ENCODE measurements around the gene RPLP2. TPM values are rescaled to one million over a fixed set of nuclear protein-coding genes. Genes with fewer than 3 reads are reported as not detected.
A peak's percentile ranks its signal among the peaks of the same experiment; 100 is the strongest.

RPLP2 gene
- total RNA-seq, 5 donors from 2014 or later (not counting 1 experiment from before 2014, with no cell fraction given) = 4,736 to 5,826 (median 5,260) TPM

DNA sequence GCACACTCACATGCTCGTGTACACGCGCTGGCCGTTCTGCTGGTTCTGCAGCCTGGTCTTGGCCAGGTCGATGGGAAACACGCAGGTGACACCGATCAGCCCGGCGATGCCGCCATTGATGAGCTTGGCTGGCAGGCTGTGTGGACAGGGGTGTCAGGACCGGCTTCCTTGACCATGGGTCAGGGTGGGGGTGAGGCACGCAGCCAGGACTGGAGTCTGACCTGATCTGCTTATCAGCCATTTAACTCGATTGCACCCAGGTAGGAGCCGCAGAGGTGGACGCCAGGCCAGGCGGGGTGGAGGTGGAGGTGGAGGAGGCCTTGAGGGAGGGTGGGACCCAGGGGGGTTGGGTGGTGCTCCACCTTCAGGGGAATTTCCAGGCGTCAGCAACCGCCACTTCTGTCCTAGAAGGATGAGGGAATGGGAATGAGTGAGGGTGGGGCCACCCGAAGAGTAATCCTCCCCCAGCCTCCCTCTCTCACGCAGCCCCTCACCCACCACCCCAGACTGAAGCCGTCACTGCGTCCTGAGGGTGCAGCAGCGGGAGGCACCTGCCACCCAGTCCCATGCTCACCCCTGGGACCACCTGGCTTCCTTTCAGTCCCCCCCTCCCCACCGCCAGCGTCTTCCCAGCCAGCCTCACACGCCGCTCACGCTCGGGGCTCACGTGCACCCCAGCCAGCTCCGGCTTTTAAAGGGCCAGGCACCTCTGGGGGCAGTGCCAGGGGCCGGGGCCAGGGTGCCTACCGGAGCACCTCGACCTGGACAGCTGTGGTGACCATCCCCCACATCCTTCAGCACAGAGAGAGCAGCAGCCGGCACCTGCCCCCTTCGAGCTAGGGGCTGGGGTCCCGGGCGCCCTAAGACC is 14.8 kb upstream of the RPLP2 start:
- Histone ChIP-seq H3K4me1 (ENCODE audit: control insufficient read depth in 1 of 2, extremely low read depth in 1 of 2, insufficient read depth in 2 of 2, low read length in 2 of 2) (peaks cover 14 to 49% of the 10 kb centered on the region in 2 experiments), H3K36me3 (ENCODE audit: control insufficient read depth in 2 of 2, extremely low read depth in 1 of 2, insufficient read depth in 1 of 2, low read length in 1 of 2) (peaks cover 6 to 31% of the 10 kb centered on the region in 2 donors), H3K9me3 (no peaks in the 10 kb centered on the region), H3K4me3 (ENCODE audit: control insufficient read depth in 1 of 2, extremely low read depth in 1 of 2, low read length in 1 of 2) (peak overlapping the region; percentile 58 to 93), H3K27ac (ENCODE audit: low read length) (peak overlapping the region; percentile 67), H3K27me3 (replicated peaks in 1 of 2; ENCODE audit: control insufficient read depth in 2 of 2, extremely low read depth in 1 of 2, insufficient read depth in 2 of 2, low read length in 1 of 2) (peaks cover 0 to 13% of the 10 kb centered on the region in 2 experiments)
- DNase-seq (no peak), ATAC-seq (replicated peaks in 1 of 4) (no peak)
- peaks cover 3% of the 10 kb centered on the region for H3K36me3 Mint-ChIP-seq
- H3K4me1 Mint-ChIP-seq = peaks cover 10 to 19% (median 16%) of the 10 kb centered on the region in 3 donors
- POLR2A ChIA-PET = interaction anchor here in 1 of 2 donors (0.6 to 0.8 kb wide), 2 partner anchors 11 to 15 kb away, joined by 3 to 8 read pairs; partner anchors contain the start of gene RPLP2
- CTCF ChIA-PET = no interaction called here
- WGBS (ENCODE audit: insufficient coverage) = 70% methylated on average over 18 of the region's 38 CpGs
- H3K4me3 Mint-ChIP-seq = peak overlapping the region; percentile 79 to 89 (median 88)
- H3K27me3 Mint-ChIP-seq = no peaks in the 10 kb centered on the region
- no peak overlapping the region for H3K27ac Mint-ChIP-seq
- H3K9me3 Mint-ChIP-seq = no peaks in the 10 kb centered on the region

GRCh38 chr11:795634-796564 is 13.9 kb upstream of the RPLP2 start:
- H3K4me3 Mint-ChIP-seq = peak overlapping the region; percentile 79 to 89 (median 88)
- peak overlapping the region; percentile 91 for H3K27ac Mint-ChIP-seq
- peaks cover 3% of the 10 kb centered on the region for H3K36me3 Mint-ChIP-seq
- peak overlapping the region; percentile 87 for H3K27ac ChIP-seq (ENCODE audit: low read length)
- H3K36me3 ChIP-seq (ENCODE audit: control insufficient read depth in 2 of 2, extremely low read depth in 1 of 2, insufficient read depth in 1 of 2, low read length in 1 of 2) = peaks cover 9 to 37% of the 10 kb centered on the region in 2 donors
- no peaks in the 10 kb centered on the region for H3K27me3 Mint-ChIP-seq
- DNase-seq (peak; percentile 53 to 88 (median 69)), ATAC-seq (replicated peaks in 1 of 4) (peak; percentile 47 to 53 (median 52))
- H3K9me3 ChIP-seq = no peaks in the 10 kb centered on the region
- H3K4me1 Mint-ChIP-seq = peaks cover 10 to 19% (median 16%) of the 10 kb centered on the region in 3 donors
- H3K27me3 ChIP-seq (replicated peaks in 1 of 2; ENCODE audit: control insufficient read depth in 2 of 2, extremely low read depth in 1 of 2, insufficient read depth in 2 of 2, low read length in 1 of 2) = peaks cover 0 to 5% of the 10 kb centered on the region in 2 experiments
- H3K4me3 ChIP-seq (ENCODE audit: control insufficient read depth in 1 of 2, extremely low read depth in 1 of 2, low read length in 1 of 2) = peak overlapping the region; percentile 83 to 93
- H3K4me1 ChIP-seq (ENCODE audit: control insufficient read depth in 1 of 2, extremely low read depth in 1 of 2, insufficient read depth in 2 of 2, low read length in 2 of 2) = peaks cover 14 to 46% of the 10 kb centered on the region in 2 experiments
- POLR2A ChIA-PET = interaction anchor here (0.6 to 0.8 kb wide), 3 partner anchors 10 to 501 kb away, joined by 3 to 8 read pairs (median 3); partner anchors contain the start of gene RPLP2 (in 1 of the 2)
- CTCF ChIA-PET = no interaction called here
- 4% methylated on average over 8 of the region's 26 CpGs for WGBS (ENCODE audit: insufficient coverage)
- H3K9me3 Mint-ChIP-seq = no peaks in the 10 kb centered on the region

GRCh38 chr11:796565-797295 is 13.0 kb upstream of the RPLP2 start:
- H3K4me1 ChIP-seq (ENCODE audit: control insufficient read depth in 1 of 2, extremely low read depth in 1 of 2, insufficient read depth in 2 of 2, low read length in 2 of 2) = peaks cover 14 to 47% of the 10 kb centered on the region in 2 experiments
- H3K36me3 ChIP-seq (ENCODE audit: control insufficient read depth in 2 of 2, extremely low read depth in 1 of 2, insufficient read depth in 1 of 2, low read length in 1 of 2) = peaks cover 15 to 33% of the 10 kb centered on the region in 2 donors
- H3K4me1 Mint-ChIP-seq = peaks cover 10 to 21% (median 16%) of the 10 kb centered on the region in 3 donors
- WGBS (ENCODE audit: insufficient coverage) = 23% methylated on average over 9 of the region's 18 CpGs
- no peaks in the 10 kb centered on the region for H3K36me3 Mint-ChIP-seq
- no peak for DNase-seq
- ChIA-PET POLR2A (no interaction called here), CTCF (interaction anchor here in 1 of 2 donors (1.3 kb wide), 1 partner anchor 18 kb away, joined by 3 read pairs; no protein-coding TSS in a partner anchor)
- peaks cover 0 to 3% of the 10 kb centered on the region in 2 experiments for H3K27me3 ChIP-seq (replicated peaks in 1 of 2; ENCODE audit: control insufficient read depth in 2 of 2, extremely low read depth in 1 of 2, insufficient read depth in 2 of 2, low read length in 1 of 2)
- H3K9me3 ChIP-seq = no peaks in the 10 kb centered on the region
- no peaks in the 10 kb centered on the region for H3K27me3 Mint-ChIP-seq
- H3K27ac Mint-ChIP-seq = peak overlapping the region; percentile 91
- no peaks in the 10 kb centered on the region for H3K9me3 Mint-ChIP-seq
- H3K27ac ChIP-seq (ENCODE audit: low read length) = peak overlapping the region; percentile 87
- ATAC-seq (replicated peaks in 1 of 4) = peak in 1 of 4 experiments; percentile 2
- H3K4me3 Mint-ChIP-seq = peak overlapping the region; percentile 79 to 89 (median 88)
- peak overlapping the region; percentile 83 to 93 for H3K4me3 ChIP-seq (ENCODE audit: control insufficient read depth in 1 of 2, extremely low read depth in 1 of 2, low read length in 1 of 2)

DNA sequence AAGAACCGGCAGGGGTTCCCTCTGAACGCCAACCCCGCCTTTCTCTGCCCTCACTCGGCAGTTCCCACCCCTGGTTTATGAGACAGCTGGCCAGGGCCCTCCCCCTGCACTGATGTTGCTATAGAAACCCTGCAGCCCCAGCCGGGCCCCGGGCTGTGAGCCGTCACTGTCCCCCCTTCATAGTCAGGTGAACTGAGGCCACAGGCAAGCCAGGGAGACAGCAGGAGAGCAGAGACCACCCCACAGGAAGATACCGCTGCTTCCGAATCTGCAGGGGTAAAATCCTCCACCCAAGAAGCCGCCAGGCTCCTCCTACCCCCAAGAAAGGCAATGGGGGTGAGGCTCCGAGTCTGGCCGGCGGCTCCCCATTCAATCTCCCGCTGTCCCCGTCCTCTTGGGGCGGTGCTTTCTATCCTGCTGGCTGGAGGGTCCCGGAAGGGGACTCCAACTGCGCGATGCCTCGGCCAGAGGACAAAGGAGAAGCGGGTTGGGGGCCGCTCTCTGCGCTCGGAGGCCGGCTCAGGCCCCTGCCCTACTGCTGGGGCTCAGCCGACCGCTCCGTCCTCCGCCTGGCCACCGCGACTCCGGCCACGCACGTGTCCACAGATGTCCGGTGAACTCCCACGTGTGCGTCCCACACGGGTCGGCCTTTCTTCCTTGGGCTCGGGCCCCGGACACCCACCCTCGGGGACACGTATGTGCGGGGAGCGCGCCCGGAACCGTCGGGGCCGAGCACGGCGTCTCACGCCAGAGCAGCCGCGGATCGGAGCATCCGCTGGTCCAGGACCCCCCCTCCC is 12.3 kb upstream of the RPLP2 start:
- under 1% methylated on average over 54 of the region's 57 CpGs for WGBS (ENCODE audit: insufficient coverage)
- ATAC-seq (replicated peaks in 1 of 4) (peak; percentile 53 to 63 (median 58)), DNase-seq (peak; percentile 39 to 87 (median 72))
- Mint-ChIP-seq H3K36me3 (no peaks in the 10 kb centered on the region), H3K27ac (peak overlapping the region; percentile 91), H3K27me3 (no peaks in the 10 kb centered on the region), H3K4me3 (peak overlapping the region; percentile 79 to 89 (median 88)), H3K4me1 (peaks cover 10 to 21% (median 16%) of the 10 kb centered on the region in 3 donors), H3K9me3 (no peaks in the 10 kb centered on the region)
- H3K36me3 ChIP-seq (ENCODE audit: control insufficient read depth in 2 of 2, extremely low read depth in 1 of 2, insufficient read depth in 1 of 2, low read length in 1 of 2) = peaks cover 15 to 30% of the 10 kb centered on the region in 2 donors
- ChIA-PET POLR2A (no interaction called here), CTCF (interaction anchor here in 1 of 2 donors (1.3 kb wide), 1 partner anchor 19 kb away, joined by 3 read pairs; no protein-coding TSS in a partner anchor)
- H3K27me3 ChIP-seq (replicated peaks in 1 of 2; ENCODE audit: control insufficient read depth in 2 of 2, extremely low read depth in 1 of 2, insufficient read depth in 2 of 2, low read length in 1 of 2) = peaks cover 0 to 3% of the 10 kb centered on the region in 2 experiments
- H3K4me1 ChIP-seq (ENCODE audit: control insufficient read depth in 1 of 2, extremely low read depth in 1 of 2, insufficient read depth in 2 of 2, low read length in 2 of 2) = peaks cover 14 to 49% of the 10 kb centered on the region in 2 experiments
- peak overlapping the region; percentile 87 for H3K27ac ChIP-seq (ENCODE audit: low read length)
- H3K4me3 ChIP-seq (ENCODE audit: control insufficient read depth in 1 of 2, extremely low read depth in 1 of 2, low read length in 1 of 2) = peak overlapping the region; percentile 83 to 93
- H3K9me3 ChIP-seq = no peaks in the 10 kb centered on the region

DNA sequence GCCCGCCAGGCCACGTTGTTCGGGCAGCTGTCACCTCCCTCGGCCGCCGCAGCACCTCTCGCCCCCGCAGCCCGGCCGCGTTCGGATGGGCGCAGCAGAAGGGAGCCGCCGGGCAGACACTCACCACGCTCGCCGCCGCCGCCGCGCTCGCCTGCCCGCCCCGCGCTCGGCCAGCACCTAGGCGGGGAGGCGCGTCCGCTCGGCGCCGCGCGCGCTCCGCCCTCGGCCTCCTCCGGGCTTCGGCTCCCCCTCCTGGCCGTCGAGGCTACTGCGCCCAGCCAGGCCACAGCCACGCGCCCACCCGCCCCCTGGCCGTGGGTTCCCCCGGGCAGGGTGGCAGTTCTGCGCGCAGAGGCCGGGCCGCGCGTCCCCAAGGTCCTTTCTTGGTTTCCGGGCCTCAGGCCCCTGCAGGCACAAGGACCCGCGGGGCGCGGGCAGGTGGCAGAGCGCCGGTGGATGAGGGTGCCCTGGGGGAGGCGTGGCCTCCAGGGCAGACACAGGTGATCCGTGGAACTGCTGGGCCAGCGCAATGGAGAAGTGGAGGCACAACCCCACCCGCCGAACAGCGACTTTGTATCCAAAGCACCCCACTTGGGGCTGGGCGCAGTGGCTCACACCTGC is 11.6 kb upstream of the RPLP2 start, which contains the start of gene SLC25A22:
TSS of gene SLC25A22 (minus strand) at position 189 of the 621 bp plus-strand sequence. CDS start 3,275 bp downstream, outside the sequence.
- H3K9me3 ChIP-seq = no peaks in the 10 kb centered on the region
- POLR2A ChIA-PET = interaction anchor here in 1 of 2 donors (0.6 kb wide), 1 partner anchor 13 kb away, joined by 3 read pairs; no protein-coding TSS in a partner anchor

More for the DNA sequence above, 11.6 kb upstream of the RPLP2 start, which contains the start of gene SLC25A22:
- H3K27ac ChIP-seq (ENCODE audit: low read length) = peak within 1 kb of the TSS; percentile 87
- H3K4me3 ChIP-seq (ENCODE audit: control insufficient read depth in 1 of 2, extremely low read depth in 1 of 2, low read length in 1 of 2) = peak within 1 kb of the TSS; percentile 83 to 93
- Mint-ChIP-seq H3K27me3 (no peaks in the 10 kb centered on the region), H3K9me3 (no peaks in the 10 kb centered on the region), H3K36me3 (no peaks in the 10 kb centered on the region), H3K4me3 (peak within 1 kb of the TSS; percentile 79 to 89 (median 88)), H3K27ac (peak within 1 kb of the TSS; percentile 91), H3K4me1 (peaks cover 10 to 23% (median 16%) of the 10 kb centered on the region in 3 donors)
- CTCF ChIA-PET = interaction anchor here in 1 of 2 donors (1.3 kb wide), 1 partner anchor 19 kb away, joined by 3 read pairs; no protein-coding TSS in a partner anchor
- DNase-seq (peak; percentile 32 to 92 (median 76)), ATAC-seq (replicated peaks in 1 of 4) (peak; percentile 63 to 82 (median 74))
- WGBS (ENCODE audit: insufficient coverage) = 2% methylated on average over 64 of the region's 69 CpGs
- peaks cover 0 to 3% of the 10 kb centered on the region in 2 experiments for H3K27me3 ChIP-seq (replicated peaks in 1 of 2; ENCODE audit: control insufficient read depth in 2 of 2, extremely low read depth in 1 of 2, insufficient read depth in 2 of 2, low read length in 1 of 2)
- peaks cover 11 to 29% of the 10 kb centered on the region in 2 donors for H3K36me3 ChIP-seq (ENCODE audit: control insufficient read depth in 2 of 2, extremely low read depth in 1 of 2, insufficient read depth in 1 of 2, low read length in 1 of 2)
- peaks cover 15 to 55% of the 10 kb centered on the region in 2 experiments for H3K4me1 ChIP-seq (ENCODE audit: control insufficient read depth in 1 of 2, extremely low read depth in 1 of 2, insufficient read depth in 2 of 2, low read length in 2 of 2)

Data from T-cell (primary cell).